OCI-LY7 (cell line): Measurements from ENCODE around the gene NTNG2. TPM values are rescaled to one million over a fixed set of nuclear protein-coding genes. Genes with fewer than 3 reads are reported as not detected.
"Not testable (repeated sequence)": the region's sequence is repeated elsewhere in the genome, so short reads cannot be mapped to it uniquely, and the experiment has no call there.

Experiments
- BruUV-seq: library from RNA; stranded (reverse); fragments of 400-500 nt; replicated peaks from 2 replicates; lab custom pipeline; 2021; lab: Mats Ljungman, UMichigan
- CTCF ChIA-PET: fragments of 300-600 bp; sonication (Branson Sonifier 250); formaldehyde crosslinking; loops from one replicate; lab custom pipeline; 2022; ENCODE audit warnings: antibody characterized with exemption; ENCODE audit not compliant: unreplicated experiment; lab: Charles Lee
- POLR2A ChIA-PET: fragments of 300-600 bp; sonication (Branson Sonifier 250); formaldehyde crosslinking; loops from one replicate; lab custom pipeline; 2022; ENCODE audit warnings: antibody characterized with exemption; lab: Charles Lee
- DNase-seq: peaks from one replicate; pipeline ENCODE4 v3.0.0-alpha.2; 2015; ENCODE audit warnings: low spot score
- H2AFZ ChIP-seq: fragments of 200-600 bp; sonication (generic), shearing (Covaris generic); 2 replicates; pipeline ENCODE4 v1.6.1; 2014; ENCODE audit warnings: mild to moderate bottlenecking, antibody characterized with exemption, low read length, moderate library complexity
- H3K27ac ChIP-seq: fragments of 200-600 bp; sonication (generic); 2 replicates; pipeline ENCODE4 v1.5.1; 2014; ENCODE audit warnings: mixed run types, low read depth, mild to moderate bottlenecking, moderate library complexity, low read length, inconsistent platforms; ENCODE audit not compliant: poor library complexity, severe bottlenecking
- H3K36me3 ChIP-seq: fragments of 200-600 bp; sonication (generic); 2 replicates; pipeline ENCODE4 v1.6.1; 2014; ENCODE audit warnings: mild to moderate bottlenecking, antibody characterized with exemption, low read length, moderate library complexity, mixed read lengths; ENCODE audit not compliant: insufficient read depth
- H3K4me1 ChIP-seq: fragments of 200-600 bp; sonication (generic); 2 replicates; pipeline ENCODE4 v1.5.1; 2014; ENCODE audit warnings: mild to moderate bottlenecking, low read length; ENCODE audit not compliant: insufficient read depth, poor library complexity, severe bottlenecking
- H3K4me2 ChIP-seq: fragments of 200-600 bp; sonication (generic); 2 replicates; pipeline ENCODE4 v1.6.1; 2014; ENCODE audit warnings: mild to moderate bottlenecking, low read length
- H3K4me3 ChIP-seq: fragments of 200-600 bp; sonication (generic); 2 replicates; pipeline ENCODE4 v1.5.1; 2014; ENCODE audit warnings: mild to moderate bottlenecking, low read depth, low read length; ENCODE audit not compliant: poor library complexity, severe bottlenecking
- H3K79me2 ChIP-seq: fragments of 200-600 bp; sonication (generic); 2 replicates; pipeline ENCODE4 v1.6.1; 2016; ENCODE audit warnings: low read depth, mild to moderate bottlenecking, low read length, moderate library complexity, mixed read lengths; ENCODE audit not compliant: insufficient read depth
- H3K9me2 ChIP-seq: fragments of 200-600 bp; sonication (generic); 2 replicates; pipeline ENCODE4 v1.6.1; 2016; ENCODE audit warnings: mild to moderate bottlenecking, low read length, mixed read lengths; ENCODE audit not compliant: insufficient read depth
- H3K9me3 ChIP-seq: fragments of 200-600 bp; sonication (generic); 2 replicates; pipeline ENCODE4 v1.6.1; 2014; ENCODE audit warnings: mild to moderate bottlenecking, mixed run types, low read length, mixed read lengths
- H4K20me1 ChIP-seq: fragments of 200-600 bp; sonication (generic); 2 replicates; pipeline ENCODE4 v1.6.1; 2014; ENCODE audit warnings: mild to moderate bottlenecking, antibody characterized with exemption, low read length, moderate library complexity, mixed read lengths; ENCODE audit not compliant: insufficient read depth
- CTCF ChIP-seq: fragments of 200-600 bp; sonication (generic); conservative IDR thresholded peaks from 2 replicates; pipeline ENCODE4 v1.5.1; 2014; ENCODE audit warnings: mild to moderate bottlenecking, antibody characterized with exemption, low read length, moderate library complexity, mixed read lengths
- EZH2phosphoT487 ChIP-seq: fragments of 200-600 bp; sonication (generic); IDR thresholded peaks from 2 replicates; pipeline ENCODE4 v1.6.1; 2018; ENCODE audit warnings: low read depth, borderline replicate concordance, mild to moderate bottlenecking, mixed run types, antibody characterized with exemption, low read length, moderate library complexity, mixed read lengths
- intact Hi-C: fragments of 100-400 bp; cut with micrococcal nuclease; formaldehyde crosslinking; loops from one replicate; pipeline ENCODE4 v1.10.0; 2022; ENCODE audit not compliant: unreplicated experiment
- total RNA-seq, 2 experiments: library from RNA; depleted of rRNA in 1 of 2; stranded (reverse); fragments of >200 nt in 1 of 2; shearing (Covaris generic) in 1 of 2; gene quantifications; 2 replicates each; pipeline ENCODE4 v1.2.3, GENCODE V29; 2014 to 2022

NTNG2 gene
- total RNA-seq, 2 experiments from 2014 or later = 3.2 to 7.5 TPM

DNA sequence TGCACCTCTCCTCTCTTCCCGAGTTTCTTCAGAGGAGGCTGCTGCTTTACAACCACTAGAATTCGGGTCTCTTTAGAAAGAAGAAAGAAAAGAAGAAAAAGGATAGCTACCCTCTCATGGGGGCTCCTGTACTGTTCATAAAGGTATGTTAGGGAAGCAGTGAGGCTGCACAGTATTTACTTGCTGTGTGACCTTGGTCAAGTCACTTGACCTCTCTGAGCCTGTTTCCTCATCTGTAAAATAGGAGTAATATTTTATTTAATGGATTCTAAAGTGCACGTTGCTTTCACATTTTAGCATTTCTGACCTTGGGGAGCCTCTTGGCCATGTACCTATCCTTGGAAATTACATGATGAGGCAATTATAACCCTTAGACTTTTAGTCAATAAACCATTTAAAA lies 104.2 kb downstream of the NTNG2 start:
- Histone ChIP-seq H3K9me2 (no peaks in the 10 kb centered on the region), H3K79me2 (no peaks in the 10 kb centered on the region), H3K4me3 (no peak overlapping the region), H4K20me1 (no peaks in the 10 kb centered on the region; the same call in 1 of the 2 replicates), H2AFZ (no peak overlapping the region), H3K27ac (no peak overlapping the region), H3K9me3 (0 out of 2 replicates have a peak, but pooled peaks cover 8% of the 10 kb centered on the region), H3K4me1 (peaks cover 7% of the 10 kb centered on the region), H3K4me2 (no peak overlapping the region), H3K36me3 (peaks cover 94% of the 10 kb centered on the region)
- no peak for DNase-seq
- intact Hi-C loops = loop anchor here (5.0 kb wide), 1 partner anchor 116 kb away; no protein-coding TSS in a partner anchor
- POLR2A ChIA-PET = no interaction called here
- CTCF ChIA-PET = no interaction called here
- no TSS peak for BruUV-seq
- TF ChIP-seq CTCF (no peak), EZH2phosphoT487 (no peak)

DNA sequence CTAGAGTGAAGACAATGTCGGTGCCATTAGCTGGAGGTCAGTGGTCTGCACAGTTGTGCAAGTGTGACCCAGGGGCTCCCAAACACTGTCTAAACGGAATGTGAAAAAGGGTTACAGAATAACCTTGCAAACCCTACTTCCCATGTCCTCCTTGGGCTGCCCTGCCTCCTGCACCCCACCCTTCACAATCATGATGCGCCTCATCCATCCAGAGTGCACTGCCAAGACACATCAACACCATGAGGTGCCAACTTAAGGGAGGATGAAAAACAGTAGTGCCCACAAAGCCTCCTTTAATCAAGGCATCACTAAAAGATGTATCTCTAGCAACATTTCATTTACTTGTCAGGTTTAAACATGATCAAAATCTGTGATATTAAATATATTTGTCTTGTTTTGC lies 105.8 kb downstream of the NTNG2 start:
- H4K20me1 ChIP-seq = no peaks in the 10 kb centered on the region; the same call in 1 of the 2 replicates
- no peak overlapping the region for H3K4me3 ChIP-seq
- DNase-seq = no peak
- no peak overlapping the region for H2AFZ ChIP-seq
- no TSS peak for BruUV-seq
- H3K9me2 ChIP-seq = no peaks in the 10 kb centered on the region
- TF ChIP-seq CTCF (no peak), EZH2phosphoT487 (no peak)
- intact Hi-C loops = loop anchor here (5.0 kb wide), 1 partner anchor 115 kb away; no protein-coding TSS in a partner anchor
- ChIA-PET CTCF (no interaction called here), POLR2A (interaction anchor here (0.6 kb wide), 1 partner anchor 894 kb away, joined by 3 read pairs; no protein-coding TSS in a partner anchor)
- no peaks in the 10 kb centered on the region for H3K79me2 ChIP-seq
- peaks cover 3% of the 10 kb centered on the region for H3K4me1 ChIP-seq
- H3K9me3 ChIP-seq = 0 out of 2 replicates have a peak, but pooled peaks cover 8% of the 10 kb centered on the region
- peaks cover 92% of the 10 kb centered on the region for H3K36me3 ChIP-seq
- no peak overlapping the region for H3K4me2 ChIP-seq
- H3K27ac ChIP-seq = no peak overlapping the region

- peak overlapping the region; percentile 21 for H3K27ac ChIP-seq
- peak; percentile 70 for DNase-seq
- no peaks in the 10 kb centered on the region for H3K9me2 ChIP-seq
- 0 out of 2 replicates have a peak, but pooled peaks cover 8% of the 10 kb centered on the region for H3K9me3 ChIP-seq
- no peak overlapping the region for H3K4me2 ChIP-seq
- POLR2A ChIA-PET = interaction anchor here (0.6 kb wide), 2 partner anchors 22 to 560 kb away, joined by 3 read pairs; no protein-coding TSS in a partner anchor
- H4K20me1 ChIP-seq = no peaks in the 10 kb centered on the region; the same call in 1 of the 2 replicates
- intact Hi-C loops = loop anchor here (5.0 kb wide), 1 partner anchor 113 kb away; no protein-coding TSS in a partner anchor
- peaks cover 92% of the 10 kb centered on the region for H3K36me3 ChIP-seq
- TF ChIP-seq EZH2phosphoT487 = no peak
- peak; percentile 99 for TF ChIP-seq CTCF
- no peak overlapping the region for H3K4me3 ChIP-seq
- CTCF ChIA-PET = interaction anchor here (0.5 kb wide), 1 partner anchor 142 kb away, joined by 3 read pairs; no protein-coding TSS in a partner anchor
- H3K4me1 ChIP-seq = no peaks in the 10 kb centered on the region
- no TSS peak for BruUV-seq
- no peak overlapping the region for H2AFZ ChIP-seq
- H3K79me2 ChIP-seq = no peaks in the 10 kb centered on the region
Measured at GRCh38 chr9:132268725-132269352, 107.0 kb downstream of the NTNG2 start.

GRCh38 chr9:132269704-132270516 lies 108.1 kb downstream of the NTNG2 start:
- H3K9me2 ChIP-seq, H3K4me2 ChIP-seq, H2AFZ ChIP-seq, DNase-seq, H3K79me2 ChIP-seq, H3K4me1 ChIP-seq, BruUV-seq, CTCF ChIA-PET, H3K9me3 ChIP-seq, H3K4me3 ChIP-seq, H4K20me1 ChIP-seq: not testable (repeated sequence)
- intact Hi-C loops = loop anchor here (5.0 kb wide), 1 partner anchor 112 kb away; no protein-coding TSS in a partner anchor
- Histone ChIP-seq H3K27ac (peak overlapping the region; percentile 37), H3K36me3 (peaks cover 92% of the 10 kb centered on the region)
- POLR2A ChIA-PET = interaction anchor here (0.6 kb wide), 2 partner anchors 16 to 84 kb away, joined by 4 to 6 read pairs; no protein-coding TSS in a partner anchor
